Keratinocyte (primary cell): ENCODE data around the gene PCDHA7. TPM values are rescaled to one million over a fixed set of nuclear protein-coding genes. Genes with fewer than 3 reads are reported as not detected.

ENCODE experiments used
- DNase-seq: peaks from one replicate; pipeline ENCODE4 v3.0.0-alpha.2; 2011; ENCODE audit warnings: low read depth, missing footprints, low spot score
- FAIRE-seq: peaks from 2 replicates; lab custom pipeline; 2011; peaks lifted over from hg19 to GRCh38; lab: Jason Lieb, UNC
- H2AFZ ChIP-seq: 2 replicates; pipeline ENCODE4 v1.6.0; 2012; ENCODE audit warnings: low read length, control low read depth, inconsistent platforms; ENCODE audit not compliant: control insufficient read depth
- H3K27ac ChIP-seq: 2 replicates; pipeline ENCODE4 v1.5.1; 2011; ENCODE audit warnings: low read length; ENCODE audit not compliant: control insufficient read depth, insufficient read depth
- H3K27me3 ChIP-seq: 3 replicates; pipeline ENCODE4 v1.6.0; 2011; ENCODE audit warnings: low read length; ENCODE audit not compliant: control insufficient read depth, insufficient read depth; ENCODE audit errors: extremely low read depth
- H3K36me3 ChIP-seq, 2 experiments: 2 replicates in 1 of 2; 3 replicates in 1 of 2; pipeline ENCODE4 v1.5.1; 2011; ENCODE audit warnings: low read length in 2 of 2, mild to moderate bottlenecking in 1 of 2; ENCODE audit not compliant: control insufficient read depth in 2 of 2, insufficient read depth in 2 of 2; ENCODE audit errors: extremely low read depth in 1 of 2
- H3K4me1 ChIP-seq: 3 replicates; pipeline ENCODE4 v1.5.1; 2011; ENCODE audit warnings: low read length; ENCODE audit not compliant: control insufficient read depth, insufficient read depth; ENCODE audit errors: extremely low read depth
- H3K4me2 ChIP-seq: 3 replicates; pipeline ENCODE4 v1.6.0; 2011; ENCODE audit warnings: low read depth, low read length; ENCODE audit not compliant: control insufficient read depth, insufficient read depth; ENCODE audit errors: extremely low read depth
- H3K4me3 ChIP-seq, 3 experiments: fragments of 200-600 bp in 1 of 3; sonication (generic) in 1 of 3; 2 replicates in 2 of 3; 3 replicates in 1 of 3; pipeline ENCODE4 v1.5.1; 2011 to 2016; ENCODE audit warnings: low read length in 3 of 3, mild to moderate bottlenecking in 3 of 3, control low read depth in 2 of 3, inconsistent platforms in 1 of 3, low read depth in 1 of 3, mixed read lengths in 1 of 3, mixed run types in 1 of 3, moderate library complexity in 1 of 3; ENCODE audit not compliant: control insufficient read depth in 2 of 3, insufficient read depth in 2 of 3; ENCODE audit errors: extremely low read depth in 1 of 3
- H3K79me2 ChIP-seq: 2 replicates; pipeline ENCODE4 v1.6.0; 2012; ENCODE audit warnings: low read length; ENCODE audit not compliant: control insufficient read depth, insufficient read depth
- H3K9ac ChIP-seq: 3 replicates; pipeline ENCODE4 v1.6.0; 2011; ENCODE audit warnings: low read length; ENCODE audit not compliant: control insufficient read depth, insufficient read depth; ENCODE audit errors: extremely low read depth
- H3K9me1 ChIP-seq: 3 replicates; pipeline ENCODE4 v1.6.0; 2011; ENCODE audit warnings: low read length; ENCODE audit not compliant: control insufficient read depth, insufficient read depth; ENCODE audit errors: extremely low read depth
- H3K9me3 ChIP-seq: 2 replicates; pipeline ENCODE4 v1.5.1; 2012; ENCODE audit warnings: low read depth, low read length; ENCODE audit not compliant: control insufficient read depth
- H4K20me1 ChIP-seq: 3 replicates; pipeline ENCODE4 v1.6.0; 2011; ENCODE audit warnings: low read length; ENCODE audit not compliant: control insufficient read depth, insufficient read depth; ENCODE audit errors: extremely low read depth
- CTCF ChIP-seq, 3 experiments: IDR thresholded peaks in 1 of 3; conservative IDR thresholded peaks in 1 of 3; optimal IDR thresholded peaks in 1 of 3; 2 replicates in 2 of 3; 3 replicates in 1 of 3; pipeline versions ENCODE3 to v1.5.1; 2011; ENCODE audit warnings: low read length in 3 of 3, mild to moderate bottlenecking in 3 of 3, moderate library complexity in 2 of 3, control low read depth in 1 of 3, inconsistent platforms in 1 of 3; ENCODE audit not compliant: insufficient read depth in 2 of 3; ENCODE audit errors: extremely low read depth in 1 of 3
- EZH2 ChIP-seq: IDR thresholded peaks from one replicate; pipeline ENCODE4 v1.6.1; 2012; ENCODE audit warnings: inconsistent platforms, mild to moderate bottlenecking, low read length, moderate library complexity
- dilution Hi-C: fragments of 300-500 bp; cut with MboI; formaldehyde crosslinking; loops from one replicate; pipeline ENCODE4 v1.7.0; 2020; ENCODE audit warnings: low sequenced_read_pairs; ENCODE audit not compliant: extremely low pct_ligation_motif_present
- polyA plus RNA-seq, 5 experiments: library from polyadenylated mRNA; depleted of rRNA in 3 of 5; stranded (reverse) in 3 of 5; stranded (forward) in 1 of 5; unstranded in 1 of 5; fragments of >200 nt; gene quantifications; 1 replicate in 1 of 5; 2 replicates in 3 of 5; 3 replicates in 1 of 5; pipeline versions ENCODE4 v1.2.1 to v1.2.3, GENCODE V29; 2011 to 2012; ENCODE audit warnings: missing spikeins in 2 of 5, low read depth in 1 of 5, low replicate concordance in 1 of 5

PCDHA7 gene
- polyA plus RNA-seq, 1 donor (not counting 4 experiments of a cell fraction or from before 2014, with no cell fraction given), result 0.04 TPM

DNA sequence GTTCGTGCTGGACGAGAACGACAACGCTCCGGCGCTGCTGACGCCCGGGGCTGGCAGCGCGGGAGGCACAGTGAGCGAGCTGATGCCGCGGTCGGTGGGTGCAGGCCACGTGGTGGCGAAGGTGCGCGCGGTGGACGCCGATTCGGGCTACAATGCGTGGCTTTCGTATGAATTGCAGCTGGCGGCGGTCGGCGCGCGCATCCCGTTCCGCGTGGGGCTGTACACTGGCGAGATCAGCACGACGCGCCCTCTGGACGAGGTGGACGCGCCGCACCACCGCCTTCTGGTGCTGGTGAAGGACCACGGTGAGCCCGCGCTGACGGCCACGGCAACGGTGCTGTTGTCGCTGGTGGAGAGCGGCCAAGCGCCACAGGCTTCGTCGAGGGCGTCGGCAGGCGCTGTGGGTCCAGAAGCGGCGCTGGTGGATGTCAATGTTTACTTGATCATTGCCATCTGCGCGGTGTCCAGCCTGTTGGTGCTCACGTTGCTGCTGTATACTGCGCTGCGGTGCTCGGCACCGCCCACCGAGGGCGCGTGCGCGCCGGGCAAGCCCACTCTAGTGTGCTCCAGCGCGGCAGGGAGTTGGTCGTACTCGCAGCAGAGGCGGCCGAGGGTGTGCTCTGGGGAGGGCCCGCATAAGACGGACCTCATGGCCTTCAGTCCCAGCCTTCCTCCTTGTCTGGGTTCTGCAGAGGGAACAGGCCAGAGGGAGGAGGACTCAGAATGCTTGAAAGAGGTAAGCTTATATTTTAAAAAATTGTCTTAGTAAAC is 50.0 kb downstream of the PCDHA7 start:
- Histone ChIP-seq H3K4me1 (no peaks in the 10 kb centered on the region), H3K79me2 (no peaks in the 10 kb centered on the region), H3K9me1 (no peaks in the 10 kb centered on the region), H3K36me3 (no peaks in the 10 kb centered on the region), H3K9me3 (peaks cover 13% of the 10 kb centered on the region), H2AFZ (no peak overlapping the region), H3K9ac (no peak overlapping the region), H3K4me2 (no peak overlapping the region), H3K4me3 (no peak overlapping the region), H3K27me3 (no peaks in the 10 kb centered on the region), H4K20me1 (no peaks in the 10 kb centered on the region), H3K27ac (no peak overlapping the region)
- dilution Hi-C loops, result no loop called here
- TF ChIP-seq EZH2 (no peak), CTCF (optimal IDR thresholded peaks at IDR 0.05 in 1 of 3, IDR thresholded peaks at IDR 0.05 in 1 of 3, conservative IDR thresholded peaks at IDR 0.05 in 1 of 3; ENCODE audit: extremely low read depth in 1 of 3, insufficient read depth in 2 of 3, low read length in 3 of 3) (no peak)
- FAIRE-seq, result no peak
- DNase-seq, result no peak

Other genes starting within 250 kb of the PCDHA7 start
- 0.06 to 0.19 TPM (median 0.18 TPM) in 3 replicates for gene CD14, start 201.1 kb upstream of the PCDHA7 start, polyA plus RNA-seq
- gene TMCO6, start 194.8 kb upstream of the PCDHA7 start, polyA plus RNA-seq, result 7.6 to 9.2 TPM (median 7.9 TPM) in 3 replicates
- gene NDUFA2, start 186.6 kb upstream of the PCDHA7 start, polyA plus RNA-seq, result 65.6 to 143 TPM (median 101 TPM) in 3 replicates
- 76.4 to 119 TPM (median 118 TPM) in 3 replicates for gene IK, start 186.4 kb upstream of the PCDHA7 start, polyA plus RNA-seq
- 21.6 to 29.3 TPM (median 22.1 TPM) in 3 replicates for gene WDR55, start 169.4 kb upstream of the PCDHA7 start, polyA plus RNA-seq
- gene DND1, start 160.7 kb upstream of the PCDHA7 start, polyA plus RNA-seq, result 0.22 to 0.48 TPM (median 0.23 TPM) in 3 replicates
- gene HARS1, start 142.9 kb upstream of the PCDHA7 start, polyA plus RNA-seq, result 72.0 to 115 TPM (median 87.8 TPM) in 3 replicates
- 36.8 to 44.5 TPM (median 40.3 TPM) in 3 replicates for gene HARS2, start 142.8 kb upstream of the PCDHA7 start, polyA plus RNA-seq
- gene ZMAT2, start 133.8 kb upstream of the PCDHA7 start, polyA plus RNA-seq, result 47.1 to 75.0 TPM (median 49.2 TPM) in 3 replicates
- gene PCDHA1, start 48.1 kb upstream of the PCDHA7 start, polyA plus RNA-seq, result 0.03 to 0.07 TPM (median 0.06 TPM) in 3 replicates
- 0.01 TPM in 1 of 3 replicates, not detected in the others for gene PCDHA2, start 39.4 kb upstream of the PCDHA7 start, polyA plus RNA-seq
- 0.01 to 0.02 TPM in 2 of 3 replicates, not detected in the other for gene PCDHA3, start 33.2 kb upstream of the PCDHA7 start, polyA plus RNA-seq
- gene PCDHA4, start 27.2 kb upstream of the PCDHA7 start, polyA plus RNA-seq, result 0.01 to 0.15 TPM (median 0.07 TPM) in 3 replicates
- gene PCDHA5, start 12.7 kb upstream of the PCDHA7 start, polyA plus RNA-seq, result 0.01 TPM in 1 of 3 replicates, not detected in the others
- 0.03 to 0.14 TPM (median 0.04 TPM) in 3 replicates for gene PCDHA6, start 6.3 kb upstream of the PCDHA7 start, polyA plus RNA-seq
- gene PCDHA8, start 6.9 kb downstream of the PCDHA7 start, polyA plus RNA-seq, result not detected in 3 replicates
- gene PCDHA9, start 14.1 kb downstream of the PCDHA7 start, polyA plus RNA-seq, result 0.01 TPM in 1 of 3 replicates, not detected in the others
- 0.03 to 0.06 TPM (median 0.05 TPM) in 3 replicates for gene PCDHA10, start 21.6 kb downstream of the PCDHA7 start, polyA plus RNA-seq
- gene PCDHA11, start 34.7 kb downstream of the PCDHA7 start, polyA plus RNA-seq, result 0.12 to 0.28 TPM in 2 of 3 replicates, not detected in the other
- gene PCDHA12, start 41.0 kb downstream of the PCDHA7 start, polyA plus RNA-seq, result 0.04 to 0.40 TPM (median 0.07 TPM) in 3 replicates
- 0.04 to 0.12 TPM in 2 of 3 replicates, not detected in the other for gene PCDHA13, start 47.9 kb downstream of the PCDHA7 start, polyA plus RNA-seq
- 0.14 to 0.64 TPM (median 0.45 TPM) in 3 replicates for gene PCDHAC1, start 92.0 kb downstream of the PCDHA7 start, polyA plus RNA-seq
- gene PCDHAC2, start 132.2 kb downstream of the PCDHA7 start, polyA plus RNA-seq, result 1.2 to 2.1 TPM (median 1.9 TPM) in 3 replicates
- gene PCDHB1, start 217.1 kb downstream of the PCDHA7 start, polyA plus RNA-seq, result not detected in 3 replicates